Body of pancreas (tissue), 4 donors: ENCODE measurements around the gene PRKAG2.

Source experiments
- POLR2A ChIP-seq, 3 donors: fragments of 450-650 bp; IDR thresholded peaks; one replicate each; pipeline ENCODE4 v1.6.1; 2016; ENCODE audit warnings: antibody characterized with exemption in 3 of 3, mild to moderate bottlenecking in 2 of 3
- TF ChIP-seq, protein P1 (sequence below), 7 experiments: fragments of 450-650 bp in 4 of 7; fragments of 200-600 bp in 3 of 7; sonication (generic) in 3 of 7; IDR thresholded peaks; one replicate each; pipeline ENCODE4 v1.5.1; 2016 to 2019; ENCODE audit warnings: antibody characterized with exemption in 7 of 7

- TF ChIP-seq, protein P1, sequence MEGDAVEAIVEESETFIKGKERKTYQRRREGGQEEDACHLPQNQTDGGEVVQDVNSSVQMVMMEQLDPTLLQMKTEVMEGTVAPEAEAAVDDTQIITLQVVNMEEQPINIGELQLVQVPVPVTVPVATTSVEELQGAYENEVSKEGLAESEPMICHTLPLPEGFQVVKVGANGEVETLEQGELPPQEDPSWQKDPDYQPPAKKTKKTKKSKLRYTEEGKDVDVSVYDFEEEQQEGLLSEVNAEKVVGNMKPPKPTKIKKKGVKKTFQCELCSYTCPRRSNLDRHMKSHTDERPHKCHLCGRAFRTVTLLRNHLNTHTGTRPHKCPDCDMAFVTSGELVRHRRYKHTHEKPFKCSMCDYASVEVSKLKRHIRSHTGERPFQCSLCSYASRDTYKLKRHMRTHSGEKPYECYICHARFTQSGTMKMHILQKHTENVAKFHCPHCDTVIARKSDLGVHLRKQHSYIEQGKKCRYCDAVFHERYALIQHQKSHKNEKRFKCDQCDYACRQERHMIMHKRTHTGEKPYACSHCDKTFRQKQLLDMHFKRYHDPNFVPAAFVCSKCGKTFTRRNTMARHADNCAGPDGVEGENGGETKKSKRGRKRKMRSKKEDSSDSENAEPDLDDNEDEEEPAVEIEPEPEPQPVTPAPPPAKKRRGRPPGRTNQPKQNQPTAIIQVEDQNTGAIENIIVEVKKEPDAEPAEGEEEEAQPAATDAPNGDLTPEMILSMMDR (IDR thresholded peaks at IDR 0.05): no peak
- no peak for TF ChIP-seq POLR2A (IDR thresholded peaks at IDR 0.05)
Measured at GRCh38 chr7:151862606-151863381, 14.1 kb downstream of the PRKAG2 start.
